Stimulated activated CD8-positive, alpha-beta memory T cell treated with anti-CD3 and anti-CD28 coated beads, Interleukin-12 subunit alpha, Interleukin-12 subunit beta, amount 100 ng/mL, for 1 hour (primary cell): Measurements from ENCODE around the gene FBXL7.

Source experiments
- DNase-seq: peaks from one replicate; pipeline ENCODE4 v3.0.0-alpha.2; 2020; ENCODE audit warnings: low read depth

Gene FBXL7

GRCh38 chr5:15579193-15579990, 79.4 kb downstream of the FBXL7 start:
- DNase-seq, result no peak

- no peak for DNase-seq
Observed at GRCh38 chr5:15584528-15584927, 84.5 kb downstream of the FBXL7 start.

- DNase-seq, result no peak
Observed at GRCh38 chr5:15585128-15585527, 85.1 kb downstream of the FBXL7 start.

GRCh38 chr5:15585841-15586591, 86.0 kb downstream of the FBXL7 start:
- DNase-seq, result no peak

GRCh38 chr5:15587916-15588315, 87.9 kb downstream of the FBXL7 start:
- no peak for DNase-seq

GRCh38 chr5:15592728-15593127, 92.7 kb downstream of the FBXL7 start:
- no peak for DNase-seq

GRCh38 chr5:15594977-15595568, 95.1 kb downstream of the FBXL7 start:
- DNase-seq, result no peak

GRCh38 chr5:15595929-15596328, 95.9 kb downstream of the FBXL7 start:
- no peak for DNase-seq

- DNase-seq, result no peak
Observed at GRCh38 chr5:15596936-15597335, 97.0 kb downstream of the FBXL7 start.

- no peak for DNase-seq
Observed at GRCh38 chr5:15597804-15598203, 97.8 kb downstream of the FBXL7 start.

GRCh38 chr5:15598294-15598902, 98.4 kb downstream of the FBXL7 start:
- no peak for DNase-seq

GRCh38 chr5:15600035-15600434, 100.1 kb downstream of the FBXL7 start:
- no peak for DNase-seq

- DNase-seq, result no peak
Observed at GRCh38 chr5:15601274-15601673, 101.3 kb downstream of the FBXL7 start.

- DNase-seq, result no peak
Observed at GRCh38 chr5:15601853-15602252, 101.9 kb downstream of the FBXL7 start.

- DNase-seq, result no peak
Observed at GRCh38 chr5:15604986-15605385, 105.0 kb downstream of the FBXL7 start.

GRCh38 chr5:15606197-15606596, 106.2 kb downstream of the FBXL7 start:
- DNase-seq, result no peak

GRCh38 chr5:15607076-15607475, 107.1 kb downstream of the FBXL7 start:
- no peak for DNase-seq

- DNase-seq, result no peak
Observed at GRCh38 chr5:15609076-15609725, 109.2 kb downstream of the FBXL7 start.

- no peak for DNase-seq
Observed at GRCh38 chr5:15610216-15610615, 110.2 kb downstream of the FBXL7 start.

- DNase-seq, result no peak
Observed at GRCh38 chr5:15611008-15611407, 111.0 kb downstream of the FBXL7 start.

GRCh38 chr5:15612915-15613635, 113.1 kb downstream of the FBXL7 start:
- DNase-seq, result no peak
